Adrenal gland (tissue), 5 donors: ENCODE data around the gene TSC22D2.

Experiments used
- POLR2A ChIP-seq, 2 donors: fragments of 450-650 bp; IDR thresholded peaks; one replicate each; pipeline ENCODE4 v1.6.1; 2017; ENCODE audit warnings: antibody characterized with exemption in 2 of 2, mild to moderate bottlenecking in 2 of 2, moderate library complexity in 1 of 2
- TF ChIP-seq, protein P1 (sequence below), 6 experiments: fragments of 450-650 bp in 4 of 6; fragments of 200-600 bp in 2 of 6; sonication (generic) in 1 of 6; IDR thresholded peaks; 1 replicate in 5 of 6; 2 replicates in 1 of 6; pipeline versions ENCODE4 v1.5.1 to v1.8.0; 2016 to 2021; ENCODE audit warnings: antibody characterized with exemption in 6 of 6, mild to moderate bottlenecking in 2 of 6, moderate library complexity in 1 of 6
- donor health status: DM: no; HTN: no; CAD: no.

DNA sequence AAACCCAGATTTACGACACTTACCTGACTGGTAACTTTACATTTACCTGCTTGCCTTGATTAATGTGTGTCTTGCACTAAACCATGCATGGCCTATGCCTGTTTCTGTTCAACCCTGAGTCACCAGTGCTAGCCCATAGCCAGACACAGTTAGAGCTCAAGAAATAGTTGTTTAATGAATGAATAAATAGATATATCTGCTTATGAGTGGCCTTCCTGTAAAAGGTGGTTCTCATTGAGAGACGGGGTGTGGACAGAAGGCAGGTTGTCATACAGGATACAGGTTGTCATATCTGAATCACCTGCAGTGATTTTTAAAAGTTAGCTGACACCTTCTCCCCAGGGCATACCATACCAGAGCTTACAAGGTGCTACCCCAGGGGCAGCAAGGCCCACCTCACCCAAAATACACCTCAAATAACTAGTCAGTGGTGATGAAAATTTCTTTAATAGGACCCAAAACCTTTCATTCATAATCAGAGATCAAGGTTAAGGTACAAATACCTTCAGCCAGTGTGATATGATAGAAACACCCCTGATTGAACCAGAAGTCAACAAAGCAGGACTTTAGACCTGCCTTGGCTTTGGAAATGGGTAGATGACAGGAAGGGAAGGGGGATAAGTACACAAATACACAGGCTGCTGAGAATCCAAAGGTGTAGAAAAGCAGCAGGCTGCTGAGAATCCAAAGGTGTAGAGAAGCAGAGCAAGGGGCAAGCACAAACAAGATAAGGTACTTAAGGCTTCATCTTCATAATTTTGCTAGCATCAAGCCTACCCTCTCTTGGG is 45.4 kb upstream of the TSC22D2 start:
- TF ChIP-seq, protein P1, sequence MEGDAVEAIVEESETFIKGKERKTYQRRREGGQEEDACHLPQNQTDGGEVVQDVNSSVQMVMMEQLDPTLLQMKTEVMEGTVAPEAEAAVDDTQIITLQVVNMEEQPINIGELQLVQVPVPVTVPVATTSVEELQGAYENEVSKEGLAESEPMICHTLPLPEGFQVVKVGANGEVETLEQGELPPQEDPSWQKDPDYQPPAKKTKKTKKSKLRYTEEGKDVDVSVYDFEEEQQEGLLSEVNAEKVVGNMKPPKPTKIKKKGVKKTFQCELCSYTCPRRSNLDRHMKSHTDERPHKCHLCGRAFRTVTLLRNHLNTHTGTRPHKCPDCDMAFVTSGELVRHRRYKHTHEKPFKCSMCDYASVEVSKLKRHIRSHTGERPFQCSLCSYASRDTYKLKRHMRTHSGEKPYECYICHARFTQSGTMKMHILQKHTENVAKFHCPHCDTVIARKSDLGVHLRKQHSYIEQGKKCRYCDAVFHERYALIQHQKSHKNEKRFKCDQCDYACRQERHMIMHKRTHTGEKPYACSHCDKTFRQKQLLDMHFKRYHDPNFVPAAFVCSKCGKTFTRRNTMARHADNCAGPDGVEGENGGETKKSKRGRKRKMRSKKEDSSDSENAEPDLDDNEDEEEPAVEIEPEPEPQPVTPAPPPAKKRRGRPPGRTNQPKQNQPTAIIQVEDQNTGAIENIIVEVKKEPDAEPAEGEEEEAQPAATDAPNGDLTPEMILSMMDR (IDR thresholded peaks at IDR 0.05) = no peak
- TF ChIP-seq POLR2A (IDR thresholded peaks at IDR 0.05) = no peak
